ENCODE measurements around the gene SPEN. TPM values are rescaled to one million over a fixed set of nuclear protein-coding genes. Genes with fewer than 3 reads are reported as not detected.

SPEN gene
- total RNA-seq, 1 donor from 2014 or later: 55.2 TPM

DNA sequence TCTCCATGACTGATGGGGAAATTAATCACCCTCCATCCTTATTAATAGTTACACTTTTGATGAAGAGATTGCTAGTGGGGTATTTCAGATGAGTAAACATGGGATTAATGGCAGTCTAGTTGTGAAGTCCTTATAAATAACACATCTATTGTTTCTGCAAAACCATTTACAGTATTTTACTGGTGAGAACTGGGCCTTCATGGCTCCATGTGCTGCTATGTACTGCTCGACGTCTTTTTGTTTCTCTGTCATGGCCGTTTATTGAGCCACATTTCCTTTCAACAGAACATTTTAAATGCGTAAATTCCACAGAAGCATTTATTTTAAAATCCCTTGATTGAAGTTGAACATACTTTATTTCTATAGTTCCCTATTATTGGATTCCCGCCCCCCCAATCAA lies 34.5 kb downstream of the SPEN start:
- no peak for TF ChIP-seq POLR2A (IDR thresholded peaks at IDR 0.05)
- TF ChIP-seq, protein P1, sequence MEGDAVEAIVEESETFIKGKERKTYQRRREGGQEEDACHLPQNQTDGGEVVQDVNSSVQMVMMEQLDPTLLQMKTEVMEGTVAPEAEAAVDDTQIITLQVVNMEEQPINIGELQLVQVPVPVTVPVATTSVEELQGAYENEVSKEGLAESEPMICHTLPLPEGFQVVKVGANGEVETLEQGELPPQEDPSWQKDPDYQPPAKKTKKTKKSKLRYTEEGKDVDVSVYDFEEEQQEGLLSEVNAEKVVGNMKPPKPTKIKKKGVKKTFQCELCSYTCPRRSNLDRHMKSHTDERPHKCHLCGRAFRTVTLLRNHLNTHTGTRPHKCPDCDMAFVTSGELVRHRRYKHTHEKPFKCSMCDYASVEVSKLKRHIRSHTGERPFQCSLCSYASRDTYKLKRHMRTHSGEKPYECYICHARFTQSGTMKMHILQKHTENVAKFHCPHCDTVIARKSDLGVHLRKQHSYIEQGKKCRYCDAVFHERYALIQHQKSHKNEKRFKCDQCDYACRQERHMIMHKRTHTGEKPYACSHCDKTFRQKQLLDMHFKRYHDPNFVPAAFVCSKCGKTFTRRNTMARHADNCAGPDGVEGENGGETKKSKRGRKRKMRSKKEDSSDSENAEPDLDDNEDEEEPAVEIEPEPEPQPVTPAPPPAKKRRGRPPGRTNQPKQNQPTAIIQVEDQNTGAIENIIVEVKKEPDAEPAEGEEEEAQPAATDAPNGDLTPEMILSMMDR (IDR thresholded peaks at IDR 0.05): no peak
- no peak for TF ChIP-seq POLR2AphosphoS5 (IDR thresholded peaks at IDR 0.05; ENCODE audit: insufficient read depth in 1 of 2, low read depth in 1 of 2)
- Histone ChIP-seq H3K36me3 (no peaks in the 10 kb centered on the region), H3K27ac (no peak overlapping the region), H3K4me1 (peaks cover 40% of the 10 kb centered on the region), H3K4me3 (no peak overlapping the region), H3K9me3 (no peaks in the 10 kb centered on the region), H3K27me3 (no peaks in the 10 kb centered on the region)
- no peak for DNase-seq (ENCODE audit: extremely low spot score in 2 of 2)
- intact Hi-C loops (cut with DNase I): no loop called here

DNA sequence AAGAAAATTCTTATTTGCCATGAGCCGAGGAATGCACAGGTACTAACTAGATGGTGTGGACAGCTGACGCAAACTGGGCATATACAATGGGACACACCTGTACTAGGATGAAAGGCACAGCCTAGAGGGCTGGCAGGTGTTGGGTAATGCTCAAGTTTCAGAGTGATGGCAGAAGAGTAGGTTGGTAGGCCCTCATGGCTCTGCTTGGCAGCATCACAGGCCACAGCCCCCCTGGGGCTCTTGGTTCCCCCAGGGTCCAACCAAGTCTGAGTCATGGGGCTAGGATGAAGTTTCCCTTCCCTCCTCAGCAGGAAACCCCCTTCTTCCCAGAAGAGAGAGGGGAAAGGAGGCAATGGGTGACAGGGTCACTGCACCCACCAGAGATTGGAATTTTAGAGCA lies 35.2 kb downstream of the SPEN start:
- Histone ChIP-seq H3K27me3 (no peaks in the 10 kb centered on the region), H3K4me3 (no peak overlapping the region), H3K4me1 (peaks cover 47% of the 10 kb centered on the region), H3K9me3 (no peaks in the 10 kb centered on the region), H3K27ac (no peak overlapping the region), H3K36me3 (no peaks in the 10 kb centered on the region)
- TF ChIP-seq POLR2A (IDR thresholded peaks at IDR 0.05) (no peak), POLR2AphosphoS5 (IDR thresholded peaks at IDR 0.05; ENCODE audit: insufficient read depth in 1 of 2, low read depth in 1 of 2) (no peak)
- TF ChIP-seq, protein P1 (IDR thresholded peaks at IDR 0.05): no peak
- no peak for DNase-seq (ENCODE audit: extremely low spot score in 2 of 2)
- intact Hi-C loops (cut with DNase I): no loop called here

- no peak overlapping the region for H3K27ac ChIP-seq
- TF ChIP-seq POLR2A (IDR thresholded peaks at IDR 0.05) (no peak), POLR2AphosphoS5 (IDR thresholded peaks at IDR 0.05; ENCODE audit: insufficient read depth in 1 of 2, low read depth in 1 of 2) (no peak)
- TF ChIP-seq, protein P1 (IDR thresholded peaks at IDR 0.05): no peak
- H3K27me3 ChIP-seq: no peaks in the 10 kb centered on the region
- H3K36me3 ChIP-seq: no peaks in the 10 kb centered on the region
- peaks cover 52% of the 10 kb centered on the region for H3K4me1 ChIP-seq
- DNase-seq (ENCODE audit: extremely low spot score in 2 of 2): no peak
- intact Hi-C loops (cut with DNase I): no loop called here
- H3K4me3 ChIP-seq: no peak overlapping the region
- no peaks in the 10 kb centered on the region for H3K9me3 ChIP-seq
Observed at GRCh38 chr1:15883326-15883725, 35.8 kb downstream of the SPEN start.

- intact Hi-C loops (cut with DNase I): loop anchor here (2.0 kb wide), 1 partner anchor 50 kb away; no protein-coding TSS in a partner anchor
- Histone ChIP-seq H3K4me1 (peaks cover 60% of the 10 kb centered on the region), H3K27ac (peak overlapping the region; percentile 88), H3K9me3 (no peaks in the 10 kb centered on the region), H3K4me3 (no peak overlapping the region), H3K27me3 (no peaks in the 10 kb centered on the region), H3K36me3 (no peaks in the 10 kb centered on the region)
- TF ChIP-seq POLR2AphosphoS5 (IDR thresholded peaks at IDR 0.05; ENCODE audit: insufficient read depth in 1 of 2, low read depth in 1 of 2): no peak
- no peak for TF ChIP-seq POLR2A (IDR thresholded peaks at IDR 0.05)
- TF ChIP-seq, protein P1 (IDR thresholded peaks at IDR 0.05): no peak
- no peak for DNase-seq (ENCODE audit: extremely low spot score in 2 of 2)
Observed at GRCh38 chr1:15884477-15884876, 37.0 kb downstream of the SPEN start.

DNA sequence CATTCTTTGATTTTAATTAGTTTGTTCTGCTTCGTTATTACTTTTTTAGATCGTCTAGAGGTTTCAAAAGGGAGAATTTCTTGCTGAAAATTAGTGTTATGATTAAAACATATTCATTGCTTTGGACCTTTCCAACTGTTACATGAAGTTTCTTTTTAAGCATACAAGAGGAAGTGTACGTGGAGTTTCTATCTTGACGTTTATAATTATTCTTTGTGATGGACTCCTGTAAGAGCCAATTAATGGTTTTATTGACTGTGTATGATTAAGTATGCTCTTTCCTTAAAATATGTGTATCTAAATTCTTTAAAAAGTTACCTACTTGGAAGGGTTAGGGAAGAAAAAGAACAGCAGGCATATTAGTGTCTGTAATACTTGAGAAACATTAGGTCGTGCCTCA lies 37.8 kb downstream of the SPEN start:
- peak overlapping the region; percentile 88 for H3K27ac ChIP-seq
- H3K9me3 ChIP-seq: no peaks in the 10 kb centered on the region
- TF ChIP-seq POLR2AphosphoS5 (IDR thresholded peaks at IDR 0.05; ENCODE audit: insufficient read depth in 1 of 2, low read depth in 1 of 2) (no peak), POLR2A (IDR thresholded peaks at IDR 0.05) (no peak)
- TF ChIP-seq, protein P1 (IDR thresholded peaks at IDR 0.05): no peak
- no peak for DNase-seq (ENCODE audit: extremely low spot score in 2 of 2)
- intact Hi-C loops (cut with DNase I): loop anchor here (2.0 to 5.0 kb wide), 2 partner anchors 38 to 50 kb away; partner anchors contain the start of gene SPEN
- no peaks in the 10 kb centered on the region for H3K27me3 ChIP-seq
- H3K4me3 ChIP-seq: no peak overlapping the region
- H3K36me3 ChIP-seq: no peaks in the 10 kb centered on the region
- H3K4me1 ChIP-seq: peaks cover 56% of the 10 kb centered on the region

Measured in vagina (tissue), 2 donors.